PFSK-1 (cell line): ENCODE measurements around the gene TMEM233.

Experiments used
- POLR2AphosphoS5 ChIP-seq: IDR thresholded peaks from 2 replicates; pipeline ENCODE4 v1.6.1; 2012; ENCODE audit warnings: low read depth, mild to moderate bottlenecking, control low read depth, low read length, moderate library complexity
- TAF1 ChIP-seq: IDR thresholded peaks from 2 replicates; pipeline ENCODE4 v1.6.1; 2012; ENCODE audit warnings: low read length, control low read depth, borderline replicate concordance; ENCODE audit not compliant: insufficient read depth
- TF ChIP-seq, protein P1 (sequence below), 2 experiments: IDR thresholded peaks; 2 replicates each; pipeline versions ENCODE4 v1.6.1 to v1.8.0; 2011 to 2012; ENCODE audit warnings: low read depth in 2 of 2, low read length in 2 of 2, control low read depth in 1 of 2, inconsistent platforms in 1 of 2, mild to moderate bottlenecking in 1 of 2, moderate library complexity in 1 of 2; ENCODE audit not compliant: insufficient read depth in 1 of 2

DNA sequence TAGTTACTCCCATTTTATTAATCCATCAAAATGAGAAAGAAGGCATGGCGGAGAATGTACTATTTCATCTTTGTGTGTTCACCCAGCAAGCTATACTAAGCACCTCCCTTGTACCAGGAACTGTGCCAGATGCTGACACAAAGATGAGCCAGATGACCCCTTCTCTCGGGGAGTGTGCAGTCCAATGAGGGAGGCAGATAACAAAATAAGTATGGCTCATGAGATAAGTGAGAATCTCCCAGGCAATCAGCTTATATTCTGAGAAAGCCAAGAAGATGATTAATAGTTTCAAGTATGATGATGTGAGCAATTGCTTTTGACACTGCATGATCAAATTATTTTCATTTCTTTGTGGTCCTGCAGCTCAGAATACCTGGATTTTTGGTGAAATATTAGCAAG is 1.3 kb upstream of the TMEM233 start:
- TF ChIP-seq POLR2AphosphoS5 (no peak), TAF1 (no peak)
- TF ChIP-seq, protein P1, sequence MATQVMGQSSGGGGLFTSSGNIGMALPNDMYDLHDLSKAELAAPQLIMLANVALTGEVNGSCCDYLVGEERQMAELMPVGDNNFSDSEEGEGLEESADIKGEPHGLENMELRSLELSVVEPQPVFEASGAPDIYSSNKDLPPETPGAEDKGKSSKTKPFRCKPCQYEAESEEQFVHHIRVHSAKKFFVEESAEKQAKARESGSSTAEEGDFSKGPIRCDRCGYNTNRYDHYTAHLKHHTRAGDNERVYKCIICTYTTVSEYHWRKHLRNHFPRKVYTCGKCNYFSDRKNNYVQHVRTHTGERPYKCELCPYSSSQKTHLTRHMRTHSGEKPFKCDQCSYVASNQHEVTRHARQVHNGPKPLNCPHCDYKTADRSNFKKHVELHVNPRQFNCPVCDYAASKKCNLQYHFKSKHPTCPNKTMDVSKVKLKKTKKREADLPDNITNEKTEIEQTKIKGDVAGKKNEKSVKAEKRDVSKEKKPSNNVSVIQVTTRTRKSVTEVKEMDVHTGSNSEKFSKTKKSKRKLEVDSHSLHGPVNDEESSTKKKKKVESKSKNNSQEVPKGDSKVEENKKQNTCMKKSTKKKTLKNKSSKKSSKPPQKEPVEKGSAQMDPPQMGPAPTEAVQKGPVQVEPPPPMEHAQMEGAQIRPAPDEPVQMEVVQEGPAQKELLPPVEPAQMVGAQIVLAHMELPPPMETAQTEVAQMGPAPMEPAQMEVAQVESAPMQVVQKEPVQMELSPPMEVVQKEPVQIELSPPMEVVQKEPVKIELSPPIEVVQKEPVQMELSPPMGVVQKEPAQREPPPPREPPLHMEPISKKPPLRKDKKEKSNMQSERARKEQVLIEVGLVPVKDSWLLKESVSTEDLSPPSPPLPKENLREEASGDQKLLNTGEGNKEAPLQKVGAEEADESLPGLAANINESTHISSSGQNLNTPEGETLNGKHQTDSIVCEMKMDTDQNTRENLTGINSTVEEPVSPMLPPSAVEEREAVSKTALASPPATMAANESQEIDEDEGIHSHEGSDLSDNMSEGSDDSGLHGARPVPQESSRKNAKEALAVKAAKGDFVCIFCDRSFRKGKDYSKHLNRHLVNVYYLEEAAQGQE (IDR thresholded peaks at IDR 0.05; ENCODE audit: insufficient read depth in 1 of 2, low read depth in 2 of 2, low read length in 2 of 2) = no peak
